ENCODE data around the gene WWOX.
"Not testable (repeated sequence)": the region's sequence is repeated elsewhere in the genome, so short reads cannot be mapped to it uniquely, and the experiment has no call there.

Gene WWOX

GRCh38 chr16:79209308-79209707, 1109.9 kb downstream of the WWOX start:
- H3K27me3 ChIP-seq (ENCODE audit: control insufficient read depth, insufficient read depth, low read length): no peaks in the 10 kb centered on the region
- no peak overlapping the region for H3K4me3 ChIP-seq (ENCODE audit: low read depth, low read length)
- H3K4me1 ChIP-seq (ENCODE audit: control insufficient read depth, insufficient read depth, low read length): peaks cover 13% of the 10 kb centered on the region
- H3K9ac ChIP-seq (ENCODE audit: low read depth, low read length): no peak overlapping the region
- H3K36me3 ChIP-seq (ENCODE audit: control insufficient read depth, insufficient read depth, low read length): no peaks in the 10 kb centered on the region
- H3K9me3 ChIP-seq (ENCODE audit: control insufficient read depth, insufficient read depth, low read length): no peaks in the 10 kb centered on the region

GRCh38 chr16:79210607-79211006, 1111.2 kb downstream of the WWOX start:
- peaks cover 13% of the 10 kb centered on the region for H3K4me1 ChIP-seq (ENCODE audit: control insufficient read depth, insufficient read depth, low read length)
- no peaks in the 10 kb centered on the region for H3K9me3 ChIP-seq (ENCODE audit: control insufficient read depth, insufficient read depth, low read length)
- H3K4me3 ChIP-seq (ENCODE audit: low read depth, low read length): no peak overlapping the region
- no peaks in the 10 kb centered on the region for H3K36me3 ChIP-seq (ENCODE audit: control insufficient read depth, insufficient read depth, low read length)
- H3K9ac ChIP-seq (ENCODE audit: low read depth, low read length): no peak overlapping the region
- no peaks in the 10 kb centered on the region for H3K27me3 ChIP-seq (ENCODE audit: control insufficient read depth, insufficient read depth, low read length)

GRCh38 chr16:79211586-79211985, 1112.1 kb downstream of the WWOX start:
- no peak overlapping the region for H3K4me3 ChIP-seq (ENCODE audit: low read depth, low read length)
- H3K36me3 ChIP-seq (ENCODE audit: control insufficient read depth, insufficient read depth, low read length): no peaks in the 10 kb centered on the region
- H3K4me1 ChIP-seq (ENCODE audit: control insufficient read depth, insufficient read depth, low read length): peaks cover 13% of the 10 kb centered on the region
- no peak overlapping the region for H3K9ac ChIP-seq (ENCODE audit: low read depth, low read length)
- no peaks in the 10 kb centered on the region for H3K27me3 ChIP-seq (ENCODE audit: control insufficient read depth, insufficient read depth, low read length)
- H3K9me3 ChIP-seq (ENCODE audit: control insufficient read depth, insufficient read depth, low read length): no peaks in the 10 kb centered on the region

GRCh38 chr16:79212114-79212791, 1112.8 kb downstream of the WWOX start:
- peaks cover 13% of the 10 kb centered on the region for H3K4me1 ChIP-seq (ENCODE audit: control insufficient read depth, insufficient read depth, low read length)
- no peaks in the 10 kb centered on the region for H3K27me3 ChIP-seq (ENCODE audit: control insufficient read depth, insufficient read depth, low read length)
- H3K4me3 ChIP-seq (ENCODE audit: low read depth, low read length): no peak overlapping the region

GRCh38 chr16:79213214-79213613, 1113.8 kb downstream of the WWOX start:
- Histone ChIP-seq H3K36me3 (ENCODE audit: control insufficient read depth, insufficient read depth, low read length) (no peaks in the 10 kb centered on the region), H3K27me3 (ENCODE audit: control insufficient read depth, insufficient read depth, low read length) (no peaks in the 10 kb centered on the region), H3K4me3 (ENCODE audit: low read depth, low read length) (no peak overlapping the region), H3K4me1 (ENCODE audit: control insufficient read depth, insufficient read depth, low read length) (peaks cover 13% of the 10 kb centered on the region), H3K9ac (ENCODE audit: low read depth, low read length) (no peak overlapping the region), H3K9me3 (ENCODE audit: control insufficient read depth, insufficient read depth, low read length) (no peaks in the 10 kb centered on the region)

More at GRCh38 chr16:79212114-79212791, 1112.8 kb downstream of the WWOX start:
- Histone ChIP-seq H3K36me3 (ENCODE audit: control insufficient read depth, insufficient read depth, low read length) (no peaks in the 10 kb centered on the region), H3K9me3 (ENCODE audit: control insufficient read depth, insufficient read depth, low read length) (no peaks in the 10 kb centered on the region), H3K9ac (ENCODE audit: low read depth, low read length) (no peak overlapping the region)

DNA sequence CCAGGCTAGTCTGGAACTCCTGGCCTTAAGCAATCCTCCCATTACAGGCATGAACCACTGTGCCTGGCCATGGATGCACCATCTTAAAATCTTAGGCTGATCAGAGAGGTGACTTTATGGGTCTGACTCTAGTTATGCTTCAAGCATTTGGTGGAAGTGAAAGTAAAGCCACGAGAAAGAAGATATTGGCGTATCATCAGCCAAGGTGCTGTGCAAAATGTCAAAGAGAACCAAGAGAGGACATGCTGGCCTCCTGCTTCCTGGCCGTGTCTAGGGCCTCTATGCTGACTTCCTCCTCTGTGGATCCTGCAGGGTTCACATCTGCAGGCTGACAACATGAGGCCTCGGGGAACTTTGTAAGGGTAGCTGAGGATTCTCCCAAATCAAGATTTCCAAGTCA, 1115.8 kb downstream of the WWOX start:
- H3K9me3 ChIP-seq (ENCODE audit: control insufficient read depth, insufficient read depth, low read length): no peaks in the 10 kb centered on the region
- H3K4me3 ChIP-seq (ENCODE audit: low read depth, low read length): no peak overlapping the region
- peaks cover 13% of the 10 kb centered on the region for H3K4me1 ChIP-seq (ENCODE audit: control insufficient read depth, insufficient read depth, low read length)
- H3K9ac ChIP-seq (ENCODE audit: low read depth, low read length): no peak overlapping the region
- no peaks in the 10 kb centered on the region for H3K27me3 ChIP-seq (ENCODE audit: control insufficient read depth, insufficient read depth, low read length)
- H3K36me3 ChIP-seq (ENCODE audit: control insufficient read depth, insufficient read depth, low read length): no peaks in the 10 kb centered on the region

DNA sequence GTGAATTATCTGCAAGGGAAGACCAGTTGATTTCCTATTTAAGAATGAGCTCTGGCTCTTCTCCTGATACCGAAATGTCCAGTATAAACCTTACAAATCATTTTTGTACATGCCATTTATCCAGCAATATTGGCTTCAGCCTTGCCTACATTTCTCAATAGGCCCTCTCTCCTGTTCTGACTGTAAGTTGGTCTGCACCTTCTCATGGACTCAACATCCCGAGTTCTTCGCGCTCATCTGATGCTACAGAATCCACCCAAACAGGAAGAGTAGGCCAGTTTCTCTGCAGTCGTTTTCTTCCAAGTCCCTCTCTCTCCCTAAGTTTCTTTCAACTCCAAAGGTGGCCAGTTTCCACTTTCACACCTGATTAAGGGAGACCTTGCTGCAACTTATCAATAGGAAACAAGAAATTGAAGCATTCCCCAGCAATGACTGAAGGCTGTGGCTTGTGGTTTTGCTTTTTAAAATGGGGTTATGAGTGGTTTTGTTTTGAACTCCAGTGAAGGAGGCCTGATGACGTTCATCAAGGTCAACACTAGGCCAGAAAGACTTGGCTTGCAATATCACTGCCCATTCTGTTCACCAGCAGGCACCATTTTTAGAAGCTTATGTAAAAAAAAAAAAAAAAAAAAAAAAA, 1118.0 kb downstream of the WWOX start:
- no peaks in the 10 kb centered on the region for H3K9me3 ChIP-seq (ENCODE audit: control insufficient read depth, insufficient read depth, low read length)
- H3K9ac ChIP-seq (ENCODE audit: low read depth, low read length): no peak overlapping the region
- H3K36me3 ChIP-seq (ENCODE audit: control insufficient read depth, insufficient read depth, low read length): no peaks in the 10 kb centered on the region
- H3K4me3 ChIP-seq (ENCODE audit: low read depth, low read length): no peak overlapping the region
- H3K27me3 ChIP-seq (ENCODE audit: control insufficient read depth, insufficient read depth, low read length): no peaks in the 10 kb centered on the region
- H3K4me1 ChIP-seq (ENCODE audit: control insufficient read depth, insufficient read depth, low read length): peaks cover 7% of the 10 kb centered on the region

DNA sequence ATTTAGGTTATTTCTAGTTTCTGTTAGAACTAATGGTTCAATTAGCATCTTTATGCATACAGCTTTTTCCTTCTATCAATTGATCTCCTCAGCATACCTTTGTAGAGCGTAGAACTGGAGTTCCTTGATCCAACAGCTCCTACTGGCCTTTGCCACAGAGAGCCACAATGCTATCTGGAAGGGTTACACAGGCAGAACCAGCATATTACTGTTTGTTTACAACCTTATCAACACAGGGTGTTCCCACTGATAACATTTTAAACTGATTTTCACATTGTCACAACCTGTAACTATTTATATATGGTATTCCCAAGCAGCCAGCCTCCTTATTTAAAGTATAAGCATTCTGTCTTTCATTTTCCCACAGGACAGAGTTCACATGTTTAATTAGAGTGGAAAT, 1118.9 kb downstream of the WWOX start:
- H3K4me3 ChIP-seq (ENCODE audit: low read depth, low read length): no peak overlapping the region
- H3K9me3 ChIP-seq (ENCODE audit: control insufficient read depth, insufficient read depth, low read length): no peaks in the 10 kb centered on the region
- no peaks in the 10 kb centered on the region for H3K27me3 ChIP-seq (ENCODE audit: control insufficient read depth, insufficient read depth, low read length)
- H3K9ac ChIP-seq (ENCODE audit: low read depth, low read length): no peak overlapping the region
- H3K36me3 ChIP-seq (ENCODE audit: control insufficient read depth, insufficient read depth, low read length): no peaks in the 10 kb centered on the region
- no peaks in the 10 kb centered on the region for H3K4me1 ChIP-seq (ENCODE audit: control insufficient read depth, insufficient read depth, low read length)

- not testable (repeated sequence) for H3K4me1 ChIP-seq (ENCODE audit: control insufficient read depth, insufficient read depth, low read length); H3K9ac ChIP-seq (ENCODE audit: low read depth, low read length); H3K27me3 ChIP-seq (ENCODE audit: control insufficient read depth, insufficient read depth, low read length); H3K9me3 ChIP-seq (ENCODE audit: control insufficient read depth, insufficient read depth, low read length); H3K36me3 ChIP-seq (ENCODE audit: control insufficient read depth, insufficient read depth, low read length); H3K4me3 ChIP-seq (ENCODE audit: low read depth, low read length)
These were observed 1126.5 kb downstream of the WWOX start for GRCh38 chr16:79225994-79226393.

- H3K9ac ChIP-seq (ENCODE audit: low read depth, low read length): no peak overlapping the region
- no peaks in the 10 kb centered on the region for H3K27me3 ChIP-seq (ENCODE audit: control insufficient read depth, insufficient read depth, low read length)
- H3K4me1 ChIP-seq (ENCODE audit: control insufficient read depth, insufficient read depth, low read length): no peaks in the 10 kb centered on the region
- no peaks in the 10 kb centered on the region for H3K9me3 ChIP-seq (ENCODE audit: control insufficient read depth, insufficient read depth, low read length)
- no peaks in the 10 kb centered on the region for H3K36me3 ChIP-seq (ENCODE audit: control insufficient read depth, insufficient read depth, low read length)
- no peak overlapping the region for H3K4me3 ChIP-seq (ENCODE audit: low read depth, low read length)
These were observed 1129.9 kb downstream of the WWOX start for GRCh38 chr16:79229361-79229760.

- not testable (repeated sequence) for H3K9ac ChIP-seq (ENCODE audit: low read depth, low read length); H3K9me3 ChIP-seq (ENCODE audit: control insufficient read depth, insufficient read depth, low read length); H3K27me3 ChIP-seq (ENCODE audit: control insufficient read depth, insufficient read depth, low read length); H3K36me3 ChIP-seq (ENCODE audit: control insufficient read depth, insufficient read depth, low read length); H3K4me3 ChIP-seq (ENCODE audit: low read depth, low read length); H3K4me1 ChIP-seq (ENCODE audit: control insufficient read depth, insufficient read depth, low read length)
These were observed 1146.2 kb downstream of the WWOX start for GRCh38 chr16:79245700-79246099.

GRCh38 chr16:79247386-79247785, 1147.9 kb downstream of the WWOX start:
- no peak overlapping the region for H3K4me3 ChIP-seq (ENCODE audit: low read depth, low read length)
- no peak overlapping the region for H3K9ac ChIP-seq (ENCODE audit: low read depth, low read length)
- no peaks in the 10 kb centered on the region for H3K27me3 ChIP-seq (ENCODE audit: control insufficient read depth, insufficient read depth, low read length)
- H3K4me1 ChIP-seq (ENCODE audit: control insufficient read depth, insufficient read depth, low read length): peaks cover 5% of the 10 kb centered on the region
- no peaks in the 10 kb centered on the region for H3K36me3 ChIP-seq (ENCODE audit: control insufficient read depth, insufficient read depth, low read length)
- no peaks in the 10 kb centered on the region for H3K9me3 ChIP-seq (ENCODE audit: control insufficient read depth, insufficient read depth, low read length)
